ENCODE results near the gene SORCS3. TPM values are rescaled to one million over a fixed set of nuclear protein-coding genes. Genes with fewer than 3 reads are reported as not detected.

The SORCS3 gene
- total RNA-seq, 4 donors from 2014 or later = not detected

- no peak overlapping the region for H3K27ac ChIP-seq
- in situ Hi-C loops (cut with MboI; ENCODE audit: low sequenced_read_pairs in 4 of 4) = no loop called here
These were observed 530.9 kb downstream of the SORCS3 start for GRCh38 chr10:105171945-105172344.

GRCh38 chr10:105181626-105182025 is 540.5 kb downstream of the SORCS3 start:
- Histone ChIP-seq H3K4me1 (no peaks in the 10 kb centered on the region), H3K27me3 (no peaks in the 10 kb centered on the region), H3K4me3 (no peak overlapping the region), H3K27ac (no peak overlapping the region), H3K36me3 (no peaks in the 10 kb centered on the region), H3K9me3 (no peaks in the 10 kb centered on the region)
- in situ Hi-C loops (cut with MboI; ENCODE audit: low sequenced_read_pairs in 4 of 4) (no loop called here), intact Hi-C loops (cut with DNase I; ENCODE audit: low total_unique reads) (no loop called here)
- no peak for ATAC-seq
- DNase-seq = no peak
- TF ChIP-seq POLR2A (IDR thresholded peaks at IDR 0.05) (no peak), CTCF (IDR thresholded peaks at IDR 0.05 in 4 of 5, conservative IDR thresholded peaks at IDR 0.05 in 1 of 5) (no peak)

More at GRCh38 chr10:105171945-105172344, 530.9 kb downstream of the SORCS3 start:
- no peak overlapping the region for H3K4me3 ChIP-seq
- DNase-seq (no peak), ATAC-seq (no peak)
- TF ChIP-seq POLR2A (IDR thresholded peaks at IDR 0.05) (no peak), CTCF (IDR thresholded peaks at IDR 0.05 in 4 of 5, conservative IDR thresholded peaks at IDR 0.05 in 1 of 5) (no peak)
- H3K36me3 ChIP-seq = no peaks in the 10 kb centered on the region
- H3K9me3 ChIP-seq = no peaks in the 10 kb centered on the region
- no peaks in the 10 kb centered on the region for H3K4me1 ChIP-seq
- intact Hi-C loops (cut with DNase I; ENCODE audit: low total_unique reads) = no loop called here
- H3K27me3 ChIP-seq = no peaks in the 10 kb centered on the region

GRCh38 chr10:105183536-105183935 is 542.4 kb downstream of the SORCS3 start:
- H3K36me3 ChIP-seq = no peaks in the 10 kb centered on the region
- TF ChIP-seq POLR2A (IDR thresholded peaks at IDR 0.05) = no peak
- ATAC-seq (no peak), DNase-seq (no peak)
- H3K27ac ChIP-seq = no peak overlapping the region
- H3K27me3 ChIP-seq = no peaks in the 10 kb centered on the region
- no peak overlapping the region for H3K4me3 ChIP-seq
- in situ Hi-C loops (cut with MboI; ENCODE audit: low sequenced_read_pairs in 4 of 4) = no loop called here
- no peaks in the 10 kb centered on the region for H3K9me3 ChIP-seq
- H3K4me1 ChIP-seq = no peaks in the 10 kb centered on the region
- intact Hi-C loops (cut with DNase I; ENCODE audit: low total_unique reads) = no loop called here

- no peak for ATAC-seq
- intact Hi-C loops (cut with DNase I; ENCODE audit: low total_unique reads) = no loop called here
- no peaks in the 10 kb centered on the region for H3K27me3 ChIP-seq
- H3K4me3 ChIP-seq = no peak overlapping the region
- no peaks in the 10 kb centered on the region for H3K36me3 ChIP-seq
- no peaks in the 10 kb centered on the region for H3K9me3 ChIP-seq
- H3K4me1 ChIP-seq = no peaks in the 10 kb centered on the region
- no peak for DNase-seq
- no peak overlapping the region for H3K27ac ChIP-seq
- no peak for TF ChIP-seq POLR2A (IDR thresholded peaks at IDR 0.05)
- no peak for TF ChIP-seq CTCF (IDR thresholded peaks at IDR 0.05 in 4 of 5, conservative IDR thresholded peaks at IDR 0.05 in 1 of 5)
- in situ Hi-C loops (cut with MboI; ENCODE audit: low sequenced_read_pairs in 4 of 4) = no loop called here
These were observed 544.1 kb downstream of the SORCS3 start for GRCh38 chr10:105185161-105185560.

- no peaks in the 10 kb centered on the region for H3K27me3 ChIP-seq
- intact Hi-C loops (cut with DNase I; ENCODE audit: low total_unique reads) (no loop called here), in situ Hi-C loops (cut with MboI; ENCODE audit: low sequenced_read_pairs in 4 of 4) (no loop called here)
- no peaks in the 10 kb centered on the region for H3K36me3 ChIP-seq
- no peaks in the 10 kb centered on the region for H3K4me1 ChIP-seq
- ATAC-seq = no peak
- H3K27ac ChIP-seq = no peak overlapping the region
- H3K9me3 ChIP-seq = no peaks in the 10 kb centered on the region
- no peak overlapping the region for H3K4me3 ChIP-seq
- TF ChIP-seq POLR2A (IDR thresholded peaks at IDR 0.05) = no peak
- TF ChIP-seq CTCF (IDR thresholded peaks at IDR 0.05 in 4 of 5, conservative IDR thresholded peaks at IDR 0.05 in 1 of 5) = no peak
- DNase-seq = no peak
These were observed 546.2 kb downstream of the SORCS3 start for GRCh38 chr10:105187243-105187642.
